K562 (cell line): ENCODE results near the gene DPAGT1. TPM values are rescaled to one million over a fixed set of nuclear protein-coding genes. Genes with fewer than 3 reads are reported as not detected.

Experiments
- BCOR ChIP-seq: fragments of 450-650 bp; IDR thresholded peaks from 2 replicates; pipeline ENCODE4 v1.6.1; 2016
- DPF2 ChIP-seq: fragments of 450-650 bp; IDR thresholded peaks from 2 replicates; pipeline ENCODE4 v1.6.1; 2016
- MEIS2 ChIP-seq: fragments of 450-650 bp; IDR thresholded peaks from 2 replicates; pipeline ENCODE4 v1.6.1; 2014; ENCODE audit warnings: mild to moderate bottlenecking; ENCODE audit not compliant: partially characterized antibody
- MTA2 ChIP-seq: fragments of 450-650 bp; IDR thresholded peaks from 2 replicates; pipeline ENCODE4 v1.6.1; 2016; ENCODE audit warnings: low read depth
- MTA3 ChIP-seq: fragments of 450-650 bp; formaldehyde crosslinking; IDR thresholded peaks from 2 replicates; pipeline ENCODE4 v1.6.1; 2017; ENCODE audit warnings: mild to moderate bottlenecking, borderline replicate concordance
- RHOXF2B ChIP-seq: fragments of 250-450 bp; sonication (Bioruptor Pico); conservative IDR thresholded peaks from 2 replicates; pipeline ENCODE4 v1.5.1; 2021
- SMAD2 ChIP-seq: fragments of 150-350 bp; IDR thresholded peaks from 2 replicates; pipeline ENCODE4 v1.6.1; 2014; ENCODE audit warnings: low read depth, mild to moderate bottlenecking, low read length
- SMAD4 ChIP-seq: fragments of 250-450 bp; sonication (Bioruptor Pico); conservative IDR thresholded peaks from 2 replicates; pipeline ENCODE4 v1.8.0; 2021; ENCODE audit warnings: inconsistent platforms, mild to moderate bottlenecking, moderate library complexity
- SP2 ChIP-seq: IDR thresholded peaks from 2 replicates; pipeline ENCODE4 v1.6.1; 2011; ENCODE audit warnings: mild to moderate bottlenecking, low read depth, low read length, moderate library complexity; ENCODE audit not compliant: poor library complexity, severe bottlenecking; ENCODE audit errors: extremely low read depth
- TAL1 ChIP-seq: fragments of 450-650 bp; IDR thresholded peaks from 2 replicates; pipeline ENCODE4 v1.6.1; 2016; ENCODE audit warnings: mild to moderate bottlenecking
- XRCC5 ChIP-seq: fragments of 200-400 bp; formaldehyde crosslinking; IDR thresholded peaks from 2 replicates; pipeline ENCODE4 v1.6.1; 2017; ENCODE audit warnings: low read depth, mild to moderate bottlenecking, low read length
- ZKSCAN8 ChIP-seq: fragments of 200-800 bp; sonication (Bioruptor generic); IDR thresholded peaks from 2 replicates; pipeline ENCODE4 v1.6.1; 2016; ENCODE audit warnings: missing genetic modification characterization, missing compliant biosample characterization
- ZNF134 ChIP-seq: fragments of 250-450 bp; sonication (Bioruptor Pico); conservative IDR thresholded peaks from 2 replicates; pipeline ENCODE4 v1.4.0; 2020
- ZNF311 ChIP-seq: fragments of 250-450 bp; sonication (Bioruptor Pico); IDR thresholded peaks from 2 replicates; pipeline ENCODE4 v1.4.0; 2020; ENCODE audit warnings: mild to moderate bottlenecking, moderate library complexity
- polyA plus RNA-seq, 8 experiments: library from polyadenylated mRNA; depleted of rRNA in 4 of 8; stranded (reverse) in 5 of 8; unstranded in 3 of 8; fragments of >200 nt; fragmentation: Nextera tagmentation in 2 of 8; fragmentation: Illumina TruSeq in 1 of 8; extraction: Ambion mirVana in 2 of 8; extraction: Trizol in 1 of 8; gene quantifications; 2 replicates each; pipeline versions ENCODE4 v1.2.1 to v1.2.3, GENCODE V29; 2011 to 2014; ENCODE audit warnings: inconsistent platforms in 1 of 8, missing spikeins in 1 of 8
- total RNA-seq, 7 experiments: library from RNA; depleted of rRNA in 6 of 7; stranded (reverse); fragments of >200 nt in 6 of 7; fragmentation: Illumina TruSeq in 2 of 7; extraction: Trizol in 2 of 7; gene quantifications; 2 replicates each; pipeline versions ENCODE4 v1.2.1 to v1.2.3, GENCODE V29; 2011 to 2021; ENCODE audit warnings: low replicate concordance in 1 of 7
- TF ChIP-seq, protein P1 (sequence below): fragments of 250-450 bp; sonication (Bioruptor Pico); IDR thresholded peaks from 2 replicates; pipeline ENCODE4 v1.4.0; 2020; ENCODE audit warnings: mild to moderate bottlenecking, moderate library complexity, borderline replicate concordance
- TF ChIP-seq, protein P2 (sequence below), 2 experiments: fragments of 200-800 bp in 1 of 2; sonication (Bioruptor generic) in 1 of 2; sonication (generic) in 1 of 2; formaldehyde crosslinking in 1 of 2; IDR thresholded peaks in 1 of 2; conservative IDR thresholded peaks in 1 of 2; 2 replicates each; pipeline versions ENCODE4 v1.5.0 to v1.6.1; 2016 to 2020; ENCODE audit warnings: missing compliant biosample characterization in 1 of 2, missing genetic modification characterization in 1 of 2, missing genetic modification reagents in 1 of 2
- TF ChIP-seq, protein P3 (sequence below): fragments of 250-450 bp; sonication (Bioruptor Pico); IDR thresholded peaks from 2 replicates; pipeline ENCODE4 v1.5.0; 2022; ENCODE audit warnings: mild to moderate bottlenecking
- TF ChIP-seq, protein P4 (sequence below): fragments of 250-450 bp; sonication (Bioruptor Pico); IDR thresholded peaks from 2 replicates; pipeline ENCODE4 v1.5.0; 2021; ENCODE audit warnings: mild to moderate bottlenecking, borderline replicate concordance
- TF ChIP-seq, protein P5 (sequence below): fragments of 450-650 bp; formaldehyde crosslinking; IDR thresholded peaks from 2 replicates; pipeline ENCODE4 v1.4.0; 2020; ENCODE audit warnings: mild to moderate bottlenecking, mixed read lengths

The DPAGT1 gene
- total and polyA plus RNA-seq, 9 of the 15 experiments (the other 6 are each of a cell fraction or from before 2014, with no cell fraction given), result 29.9 to 135 (median 85.0) TPM

DNA sequence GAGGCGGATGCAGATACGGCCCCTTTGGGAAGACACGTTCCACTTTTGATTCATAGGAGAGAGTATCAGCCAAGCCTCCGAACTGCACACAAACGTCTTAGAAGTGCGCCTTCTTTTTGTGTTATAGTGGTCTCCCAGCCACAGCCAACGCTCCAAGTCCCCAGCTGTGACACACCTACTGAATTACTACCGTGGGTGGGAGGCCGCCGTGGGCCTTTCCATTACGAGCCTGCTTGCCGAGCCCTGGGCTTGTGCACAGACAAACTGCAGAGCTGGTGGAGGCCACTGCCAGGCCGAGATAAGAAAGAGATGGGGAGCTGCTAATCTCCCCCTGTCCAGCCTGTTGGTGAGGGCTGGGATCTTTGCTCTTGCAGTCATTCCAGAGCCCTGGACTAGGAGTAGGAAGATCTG is 16.2 kb downstream of the DPAGT1 start (continued):
- TF ChIP-seq, protein P1, sequence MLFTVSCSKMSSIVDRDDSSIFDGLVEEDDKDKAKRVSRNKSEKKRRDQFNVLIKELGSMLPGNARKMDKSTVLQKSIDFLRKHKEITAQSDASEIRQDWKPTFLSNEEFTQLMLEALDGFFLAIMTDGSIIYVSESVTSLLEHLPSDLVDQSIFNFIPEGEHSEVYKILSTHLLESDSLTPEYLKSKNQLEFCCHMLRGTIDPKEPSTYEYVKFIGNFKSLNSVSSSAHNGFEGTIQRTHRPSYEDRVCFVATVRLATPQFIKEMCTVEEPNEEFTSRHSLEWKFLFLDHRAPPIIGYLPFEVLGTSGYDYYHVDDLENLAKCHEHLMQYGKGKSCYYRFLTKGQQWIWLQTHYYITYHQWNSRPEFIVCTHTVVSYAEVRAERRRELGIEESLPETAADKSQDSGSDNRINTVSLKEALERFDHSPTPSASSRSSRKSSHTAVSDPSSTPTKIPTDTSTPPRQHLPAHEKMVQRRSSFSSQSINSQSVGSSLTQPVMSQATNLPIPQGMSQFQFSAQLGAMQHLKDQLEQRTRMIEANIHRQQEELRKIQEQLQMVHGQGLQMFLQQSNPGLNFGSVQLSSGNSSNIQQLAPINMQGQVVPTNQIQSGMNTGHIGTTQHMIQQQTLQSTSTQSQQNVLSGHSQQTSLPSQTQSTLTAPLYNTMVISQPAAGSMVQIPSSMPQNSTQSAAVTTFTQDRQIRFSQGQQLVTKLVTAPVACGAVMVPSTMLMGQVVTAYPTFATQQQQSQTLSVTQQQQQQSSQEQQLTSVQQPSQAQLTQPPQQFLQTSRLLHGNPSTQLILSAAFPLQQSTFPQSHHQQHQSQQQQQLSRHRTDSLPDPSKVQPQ (CRISPR knock-in tag), result no peak
- TF ChIP-seq ZNF134 (CRISPR knock-in tag), result no peak
- TF ChIP-seq ZKSCAN8, result no peak
- peak; percentile 55; the same call in 1 of the 2 replicates for TF ChIP-seq BCOR
- TF ChIP-seq, protein P2, sequence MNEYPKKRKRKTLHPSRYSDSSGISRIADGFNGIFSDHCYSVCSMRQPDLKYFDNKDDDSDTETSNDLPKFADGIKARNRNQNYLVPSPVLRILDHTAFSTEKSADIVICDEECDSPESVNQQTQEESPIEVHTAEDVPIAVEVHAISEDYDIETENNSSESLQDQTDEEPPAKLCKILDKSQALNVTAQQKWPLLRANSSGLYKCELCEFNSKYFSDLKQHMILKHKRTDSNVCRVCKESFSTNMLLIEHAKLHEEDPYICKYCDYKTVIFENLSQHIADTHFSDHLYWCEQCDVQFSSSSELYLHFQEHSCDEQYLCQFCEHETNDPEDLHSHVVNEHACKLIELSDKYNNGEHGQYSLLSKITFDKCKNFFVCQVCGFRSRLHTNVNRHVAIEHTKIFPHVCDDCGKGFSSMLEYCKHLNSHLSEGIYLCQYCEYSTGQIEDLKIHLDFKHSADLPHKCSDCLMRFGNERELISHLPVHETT (CRISPR knock-in tag; conservative IDR thresholded peaks at IDR 0.05 in 1 of 2, IDR thresholded peaks at IDR 0.05 in 1 of 2), result 0 out of 4 replicates have a peak, but pooled peaks of 1 of the 2 experiments have one; percentile 24
- TF ChIP-seq RHOXF2B (CRISPR knock-in tag), result 0 out of 2 replicates have a peak, but pooled peaks have one; percentile 47
- TF ChIP-seq SMAD2, result no peak
- TF ChIP-seq, protein P3, sequence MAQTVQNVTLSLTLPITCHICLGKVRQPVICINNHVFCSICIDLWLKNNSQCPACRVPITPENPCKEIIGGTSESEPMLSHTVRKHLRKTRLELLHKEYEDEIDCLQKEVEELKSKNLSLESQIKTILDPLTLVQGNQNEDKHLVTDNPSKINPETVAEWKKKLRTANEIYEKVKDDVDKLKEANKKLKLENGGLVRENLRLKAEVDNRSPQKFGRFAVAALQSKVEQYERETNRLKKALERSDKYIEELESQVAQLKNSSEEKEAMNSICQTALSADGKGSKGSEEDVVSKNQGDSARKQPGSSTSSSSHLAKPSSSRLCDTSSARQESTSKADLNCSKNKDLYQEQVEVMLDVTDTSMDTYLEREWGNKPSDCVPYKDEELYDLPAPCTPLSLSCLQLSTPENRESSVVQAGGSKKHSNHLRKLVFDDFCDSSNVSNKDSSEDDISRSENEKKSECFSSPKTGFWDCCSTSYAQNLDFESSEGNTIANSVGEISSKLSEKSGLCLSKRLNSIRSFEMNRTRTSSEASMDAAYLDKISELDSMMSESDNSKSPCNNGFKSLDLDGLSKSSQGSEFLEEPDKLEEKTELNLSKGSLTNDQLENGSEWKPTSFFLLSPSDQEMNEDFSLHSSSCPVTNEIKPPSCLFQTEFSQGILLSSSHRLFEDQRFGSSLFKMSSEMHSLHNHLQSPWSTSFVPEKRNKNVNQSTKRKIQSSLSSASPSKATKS (CRISPR knock-in tag), result no peak
- TF ChIP-seq MTA2, result peak; percentile 90
- TF ChIP-seq ZNF311, result no peak
- TF ChIP-seq MEIS2, result peak; percentile 29
- 0 out of 2 replicates have a peak, but pooled peaks have one; percentile 65 for TF ChIP-seq XRCC5
- TF ChIP-seq, protein P4, sequence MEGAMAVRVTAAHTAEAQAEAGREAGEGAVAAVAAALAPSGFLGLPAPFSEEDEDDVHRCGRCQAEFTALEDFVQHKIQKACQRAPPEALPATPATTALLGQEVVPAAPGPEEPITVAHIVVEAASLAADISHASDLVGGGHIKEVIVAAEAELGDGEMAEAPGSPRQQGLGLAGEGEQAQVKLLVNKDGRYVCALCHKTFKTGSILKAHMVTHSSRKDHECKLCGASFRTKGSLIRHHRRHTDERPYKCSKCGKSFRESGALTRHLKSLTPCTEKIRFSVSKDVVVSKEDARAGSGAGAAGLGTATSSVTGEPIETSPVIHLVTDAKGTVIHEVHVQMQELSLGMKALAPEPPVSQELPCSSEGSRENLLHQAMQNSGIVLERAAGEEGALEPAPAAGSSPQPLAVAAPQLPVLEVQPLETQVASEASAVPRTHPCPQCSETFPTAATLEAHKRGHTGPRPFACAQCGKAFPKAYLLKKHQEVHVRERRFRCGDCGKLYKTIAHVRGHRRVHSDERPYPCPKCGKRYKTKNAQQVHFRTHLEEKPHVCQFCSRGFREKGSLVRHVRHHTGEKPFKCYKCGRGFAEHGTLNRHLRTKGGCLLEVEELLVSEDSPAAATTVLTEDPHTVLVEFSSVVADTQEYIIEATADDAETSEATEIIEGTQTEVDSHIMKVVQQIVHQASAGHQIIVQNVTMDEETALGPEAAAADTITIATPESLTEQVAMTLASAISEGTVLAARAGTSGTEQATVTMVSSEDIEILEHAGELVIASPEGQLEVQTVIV (CRISPR knock-in tag), result no peak
- TF ChIP-seq MTA3, result peak; percentile 83
- TF ChIP-seq, protein P5, sequence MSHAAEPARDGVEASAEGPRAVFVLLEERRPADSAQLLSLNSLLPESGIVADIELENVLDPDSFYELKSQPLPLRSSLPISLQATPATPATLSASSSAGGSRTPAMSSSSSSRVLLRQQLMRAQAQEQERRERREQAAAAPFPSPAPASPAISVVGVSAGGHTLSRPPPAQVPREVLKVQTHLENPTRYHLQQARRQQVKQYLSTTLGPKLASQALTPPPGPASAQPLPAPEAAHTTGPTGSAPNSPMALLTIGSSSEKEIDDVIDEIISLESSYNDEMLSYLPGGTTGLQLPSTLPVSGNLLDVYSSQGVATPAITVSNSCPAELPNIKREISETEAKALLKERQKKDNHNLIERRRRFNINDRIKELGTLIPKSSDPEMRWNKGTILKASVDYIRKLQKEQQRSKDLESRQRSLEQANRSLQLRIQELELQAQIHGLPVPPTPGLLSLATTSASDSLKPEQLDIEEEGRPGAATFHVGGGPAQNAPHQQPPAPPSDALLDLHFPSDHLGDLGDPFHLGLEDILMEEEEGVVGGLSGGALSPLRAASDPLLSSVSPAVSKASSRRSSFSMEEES (CRISPR knock-in tag), result no peak
- peak; percentile 92 for TF ChIP-seq SMAD4 (CRISPR knock-in tag)
- peak; percentile 90 for TF ChIP-seq DPF2
- no peak for TF ChIP-seq SP2
- TF ChIP-seq TAL1, result peak; percentile 96
